GM13976 (cell line): ENCODE results near the gene HOXB5.

Experiments
- DNase-seq: peaks from one replicate; pipeline ENCODE4 v3.0.0; 2012; ENCODE audit warnings: low spot score
- in situ Hi-C: fragments of 300-500 bp; cut with MboI; formaldehyde crosslinking; loops from one replicate; pipeline ENCODE4 v1.12.0; 2022; ENCODE audit warnings: low sequenced_read_pairs, mixed read lengths, inconsistent platforms; ENCODE audit not compliant: unreplicated experiment
- TF ChIP-seq, protein P1 (sequence below): IDR thresholded peaks from 2 replicates; pipeline ENCODE4 v1.5.1; 2012; ENCODE audit warnings: borderline replicate concordance, mild to moderate bottlenecking; ENCODE audit not compliant: insufficient read depth; ENCODE audit errors: extremely low read depth, missing control alignments, control extremely low read depth

Gene HOXB5

DNA sequence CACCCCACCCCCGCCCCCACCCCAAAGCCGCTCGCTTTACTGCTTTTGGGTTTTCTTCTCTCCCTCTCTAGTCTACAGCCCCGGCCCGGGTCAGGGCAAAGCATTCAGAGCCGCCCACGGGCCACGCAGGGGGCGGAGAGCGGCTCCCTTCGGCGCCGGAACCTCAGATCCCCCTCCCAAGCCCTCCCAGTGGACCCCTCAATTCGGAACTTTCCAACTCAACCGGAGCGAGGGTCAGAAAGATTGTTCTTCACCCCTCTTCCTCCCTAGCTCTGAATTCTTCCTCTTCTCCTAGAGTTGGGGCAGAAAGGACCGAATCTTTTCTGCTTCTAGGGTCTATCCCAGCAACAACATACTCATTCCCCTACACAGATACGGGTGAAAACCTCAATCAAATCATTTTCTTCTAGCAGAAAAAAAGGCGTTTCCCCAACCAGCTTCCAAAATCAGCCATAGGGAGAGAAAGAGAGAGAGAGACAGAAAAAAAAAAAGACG lies 49.7 kb downstream of the HOXB5 start:
- in situ Hi-C loops, result no loop called here
- DNase-seq, result peak; percentile 62
- TF ChIP-seq, protein P1, sequence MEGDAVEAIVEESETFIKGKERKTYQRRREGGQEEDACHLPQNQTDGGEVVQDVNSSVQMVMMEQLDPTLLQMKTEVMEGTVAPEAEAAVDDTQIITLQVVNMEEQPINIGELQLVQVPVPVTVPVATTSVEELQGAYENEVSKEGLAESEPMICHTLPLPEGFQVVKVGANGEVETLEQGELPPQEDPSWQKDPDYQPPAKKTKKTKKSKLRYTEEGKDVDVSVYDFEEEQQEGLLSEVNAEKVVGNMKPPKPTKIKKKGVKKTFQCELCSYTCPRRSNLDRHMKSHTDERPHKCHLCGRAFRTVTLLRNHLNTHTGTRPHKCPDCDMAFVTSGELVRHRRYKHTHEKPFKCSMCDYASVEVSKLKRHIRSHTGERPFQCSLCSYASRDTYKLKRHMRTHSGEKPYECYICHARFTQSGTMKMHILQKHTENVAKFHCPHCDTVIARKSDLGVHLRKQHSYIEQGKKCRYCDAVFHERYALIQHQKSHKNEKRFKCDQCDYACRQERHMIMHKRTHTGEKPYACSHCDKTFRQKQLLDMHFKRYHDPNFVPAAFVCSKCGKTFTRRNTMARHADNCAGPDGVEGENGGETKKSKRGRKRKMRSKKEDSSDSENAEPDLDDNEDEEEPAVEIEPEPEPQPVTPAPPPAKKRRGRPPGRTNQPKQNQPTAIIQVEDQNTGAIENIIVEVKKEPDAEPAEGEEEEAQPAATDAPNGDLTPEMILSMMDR, result no peak

DNA sequence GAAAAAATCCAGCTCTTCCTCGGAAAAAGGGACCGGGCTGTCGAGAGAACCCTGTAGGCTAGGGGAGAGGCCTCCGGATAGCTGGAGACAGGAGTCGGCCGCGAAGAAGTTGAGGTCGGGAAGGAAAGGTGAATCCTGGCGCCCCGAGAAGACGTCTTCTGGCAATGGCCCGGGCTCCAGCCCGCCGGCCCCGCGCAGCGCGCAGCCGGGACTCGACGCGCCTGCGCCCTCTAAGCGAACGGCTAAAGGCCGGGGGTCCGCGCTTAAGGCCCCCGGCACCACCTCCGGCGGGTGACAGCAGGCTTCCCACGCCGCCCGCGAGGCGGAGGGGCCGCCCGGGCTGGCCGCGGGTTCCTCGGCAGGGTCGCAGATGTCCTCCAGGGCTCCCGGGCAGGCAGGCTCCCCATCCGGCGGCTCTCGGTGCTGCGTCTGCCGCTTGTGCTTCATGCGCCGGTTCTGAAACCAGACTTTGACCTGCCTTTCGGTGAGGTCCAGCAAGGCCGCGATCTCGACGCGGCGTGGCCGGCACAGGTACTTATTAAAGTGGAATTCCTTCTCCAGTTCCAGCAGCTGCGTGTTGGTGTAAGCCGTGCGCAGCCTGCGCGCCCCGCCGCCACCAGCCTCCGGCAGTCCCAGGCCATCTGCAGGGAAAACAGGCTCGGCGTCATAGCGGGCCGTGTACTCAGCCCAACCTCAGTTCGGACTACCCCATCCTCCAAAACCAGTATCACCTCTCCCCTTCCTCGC lies 50.3 kb downstream of the HOXB5 start:
- TF ChIP-seq, protein P1, result no peak
- DNase-seq, result peak; percentile 83
- in situ Hi-C loops, result no loop called here

DNA sequence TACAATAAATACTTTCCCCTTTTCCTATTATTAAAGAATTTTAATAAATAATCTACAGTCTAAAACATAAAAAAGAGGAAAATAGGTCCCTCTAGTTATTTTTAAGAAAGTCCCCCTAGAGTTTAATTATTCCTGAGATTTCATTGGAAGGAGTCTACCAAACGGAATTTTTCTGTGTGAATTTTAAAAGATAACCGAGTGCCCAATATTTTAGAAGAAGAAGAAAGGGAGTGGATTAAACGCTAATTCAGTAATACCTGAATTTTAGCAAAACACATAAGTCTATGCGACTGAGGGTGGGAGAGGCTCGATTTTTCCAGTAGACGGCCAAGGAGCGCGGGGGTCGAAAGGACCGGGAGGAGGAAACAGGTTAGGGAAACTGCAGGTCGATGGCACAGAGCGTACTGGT lies 50.9 kb downstream of the HOXB5 start:
- in situ Hi-C loops, result no loop called here
- TF ChIP-seq, protein P1, result no peak
- no peak for DNase-seq

DNA sequence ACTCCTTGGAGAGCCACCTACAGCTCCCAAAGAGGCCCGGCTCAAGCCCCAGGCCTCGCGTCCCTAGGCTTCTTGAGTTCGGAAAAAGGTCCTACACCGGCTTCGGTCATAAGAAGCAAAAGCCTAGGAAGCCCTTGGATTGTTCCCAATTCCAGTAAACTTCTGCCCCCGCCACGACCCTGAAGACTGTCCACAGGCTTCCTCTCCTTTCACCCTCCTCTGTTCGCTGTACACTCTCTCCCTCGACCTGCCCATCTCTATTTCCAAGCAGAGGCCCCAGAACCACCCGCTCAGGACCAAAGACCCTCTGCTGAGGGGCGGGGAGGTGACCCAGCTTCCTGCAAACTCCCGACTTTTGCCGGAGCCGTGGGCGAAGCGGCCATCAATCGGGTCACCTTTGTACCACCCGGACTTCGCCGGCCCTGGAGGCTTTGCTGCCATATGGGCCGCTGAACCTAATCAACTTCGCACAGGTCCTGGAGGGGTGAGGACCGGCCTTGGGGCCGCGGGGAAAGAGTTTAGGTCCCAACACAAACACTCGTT lies 51.4 kb downstream of the HOXB5 start:
- in situ Hi-C loops, result no loop called here
- no peak for DNase-seq

DNA sequence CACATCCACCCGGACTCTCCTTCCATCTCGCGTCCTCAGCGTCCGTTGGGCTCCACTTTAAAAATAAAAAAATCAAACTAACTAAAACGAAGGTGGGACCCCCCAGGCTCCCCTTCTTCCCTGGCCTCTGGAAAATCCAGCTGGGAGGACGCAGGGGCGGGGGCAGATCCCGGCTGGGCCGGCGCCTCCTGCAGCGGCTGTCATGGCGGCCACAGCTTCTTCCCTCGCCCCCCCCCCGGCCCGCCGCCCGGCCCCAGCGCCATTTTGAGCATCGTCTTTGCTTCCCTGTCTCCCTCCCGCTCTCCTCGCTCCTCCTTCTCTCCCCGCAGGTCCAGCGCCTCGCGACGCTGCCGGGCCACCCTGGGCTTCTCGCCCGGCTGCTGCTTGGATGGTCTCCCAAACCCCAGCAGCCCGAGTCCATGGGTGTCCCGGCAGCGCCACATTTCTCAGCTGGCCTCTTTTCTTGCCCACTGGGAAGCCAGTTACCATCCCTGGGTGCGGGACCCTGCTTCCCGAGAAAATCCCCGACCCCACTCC lies 51.9 kb downstream of the HOXB5 start:
- TF ChIP-seq, protein P1, result no peak
- no peak for DNase-seq
- in situ Hi-C loops, result no loop called here

More for the DNA sequence above, 51.4 kb downstream of the HOXB5 start:
- TF ChIP-seq, protein P1, result no peak
